Tibial artery (tissue), 4 donors: ENCODE data around the gene NKX2-2.

ENCODE experiments used
- DNase-seq, 2 donors: peaks; one replicate each; pipeline ENCODE4 v3.0.0-alpha.2; 2019
- H3K27ac ChIP-seq, 2 donors: fragments of 200-600 bp; sonication (generic) in 1 of 2; 1 replicate in 1 of 2; 2 replicates in 1 of 2; pipeline ENCODE4 v1.5.1; 2018 to 2019; ENCODE audit warnings: mild to moderate bottlenecking in 1 of 2
- H3K27me3 ChIP-seq, 2 donors: fragments of 200-600 bp; sonication (generic) in 1 of 2; one replicate each; pipeline versions ENCODE4 v1.5.1 to v1.6.0; 2016 to 2019
- H3K36me3 ChIP-seq, 3 donors: fragments of 200-600 bp; sonication (generic) in 2 of 3; one replicate each; pipeline ENCODE4 v1.5.1; 2016 to 2019; ENCODE audit warnings: mild to moderate bottlenecking in 2 of 3
- H3K4me1 ChIP-seq, 4 donors: fragments of 200-600 bp; sonication (generic) in 2 of 4; 1 replicate in 3 of 4; 2 replicates in 1 of 4; pipeline ENCODE4 v1.5.1; 2016 to 2019
- H3K4me3 ChIP-seq, 2 donors: fragments of 200-600 bp; sonication (generic) in 1 of 2; 1 replicate in 1 of 2; 2 replicates in 1 of 2; pipeline ENCODE4 v1.5.1; 2018 to 2019; ENCODE audit warnings: mild to moderate bottlenecking in 2 of 2
- H3K9me3 ChIP-seq, 3 donors: fragments of 200-600 bp; sonication (generic) in 1 of 3; one replicate each; pipeline ENCODE4 v1.5.1; 2016 to 2019
- intact Hi-C: fragments of 100-400 bp; cut with DNase I; formaldehyde crosslinking; loops from one replicate; pipeline ENCODE4 v1.15.0; 2023; ENCODE audit warnings: low total_unique reads
- TF ChIP-seq, protein P1 (sequence below), 2 experiments: fragments of 200-600 bp in 1 of 2; fragments of 450-650 bp in 1 of 2; IDR thresholded peaks; one replicate each; pipeline ENCODE4 v1.5.1; 2017 to 2019; ENCODE audit warnings: antibody characterized with exemption in 2 of 2, mild to moderate bottlenecking in 1 of 2, moderate library complexity in 1 of 2

Gene NKX2-2

DNA sequence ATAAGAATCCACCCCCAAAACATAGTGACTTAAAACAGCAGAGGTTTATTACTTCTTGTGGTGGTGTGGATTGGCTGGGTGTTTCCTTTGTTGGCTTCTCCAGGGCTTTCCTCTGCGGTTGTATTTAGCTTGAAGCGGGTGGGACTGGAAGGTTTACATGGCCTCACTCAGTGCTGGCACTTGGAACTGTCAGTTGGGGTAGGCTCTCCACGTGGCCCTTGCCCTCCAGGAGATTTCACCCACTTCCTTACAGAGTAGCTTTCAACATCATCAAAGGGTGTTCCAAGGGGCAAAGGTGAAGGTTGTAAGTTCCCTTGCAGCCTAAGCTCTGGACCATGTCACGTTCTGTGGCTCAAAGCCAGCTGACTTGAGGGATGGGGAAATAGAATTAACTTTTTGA, 32.5 kb upstream of the NKX2-2 start:
- no peaks in the 10 kb centered on the region for H3K36me3 ChIP-seq
- no peak overlapping the region for H3K27ac ChIP-seq
- intact Hi-C loops: no loop called here
- H3K9me3 ChIP-seq: no peaks in the 10 kb centered on the region
- no peaks in the 10 kb centered on the region for H3K27me3 ChIP-seq
- TF ChIP-seq, protein P1, sequence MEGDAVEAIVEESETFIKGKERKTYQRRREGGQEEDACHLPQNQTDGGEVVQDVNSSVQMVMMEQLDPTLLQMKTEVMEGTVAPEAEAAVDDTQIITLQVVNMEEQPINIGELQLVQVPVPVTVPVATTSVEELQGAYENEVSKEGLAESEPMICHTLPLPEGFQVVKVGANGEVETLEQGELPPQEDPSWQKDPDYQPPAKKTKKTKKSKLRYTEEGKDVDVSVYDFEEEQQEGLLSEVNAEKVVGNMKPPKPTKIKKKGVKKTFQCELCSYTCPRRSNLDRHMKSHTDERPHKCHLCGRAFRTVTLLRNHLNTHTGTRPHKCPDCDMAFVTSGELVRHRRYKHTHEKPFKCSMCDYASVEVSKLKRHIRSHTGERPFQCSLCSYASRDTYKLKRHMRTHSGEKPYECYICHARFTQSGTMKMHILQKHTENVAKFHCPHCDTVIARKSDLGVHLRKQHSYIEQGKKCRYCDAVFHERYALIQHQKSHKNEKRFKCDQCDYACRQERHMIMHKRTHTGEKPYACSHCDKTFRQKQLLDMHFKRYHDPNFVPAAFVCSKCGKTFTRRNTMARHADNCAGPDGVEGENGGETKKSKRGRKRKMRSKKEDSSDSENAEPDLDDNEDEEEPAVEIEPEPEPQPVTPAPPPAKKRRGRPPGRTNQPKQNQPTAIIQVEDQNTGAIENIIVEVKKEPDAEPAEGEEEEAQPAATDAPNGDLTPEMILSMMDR (IDR thresholded peaks at IDR 0.05): no peak
- H3K4me1 ChIP-seq: no peaks in the 10 kb centered on the region
- H3K4me3 ChIP-seq: no peak overlapping the region
- no peak for DNase-seq

DNA sequence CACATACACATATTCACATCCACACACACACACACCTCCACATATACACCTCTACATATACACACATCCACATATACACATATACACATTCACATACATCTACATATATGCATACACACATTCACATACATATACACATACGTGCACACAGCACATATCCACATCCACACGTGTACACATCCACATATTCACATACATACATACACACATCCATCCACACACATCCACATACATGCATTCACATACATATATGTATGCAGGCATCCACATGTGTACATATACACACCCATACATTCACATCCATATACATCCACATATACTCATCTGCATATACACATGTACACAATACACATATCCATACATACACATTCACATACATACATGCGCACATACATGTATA, 25.6 kb upstream of the NKX2-2 start:
- H3K27me3 ChIP-seq: no peaks in the 10 kb centered on the region
- no peak overlapping the region for H3K4me3 ChIP-seq
- TF ChIP-seq, protein P1 (IDR thresholded peaks at IDR 0.05): no peak
- intact Hi-C loops: no loop called here
- H3K4me1 ChIP-seq: no peaks in the 10 kb centered on the region
- H3K9me3 ChIP-seq: no peaks in the 10 kb centered on the region
- H3K36me3 ChIP-seq: no peaks in the 10 kb centered on the region
- H3K27ac ChIP-seq: no peak overlapping the region
- no peak for DNase-seq

DNA sequence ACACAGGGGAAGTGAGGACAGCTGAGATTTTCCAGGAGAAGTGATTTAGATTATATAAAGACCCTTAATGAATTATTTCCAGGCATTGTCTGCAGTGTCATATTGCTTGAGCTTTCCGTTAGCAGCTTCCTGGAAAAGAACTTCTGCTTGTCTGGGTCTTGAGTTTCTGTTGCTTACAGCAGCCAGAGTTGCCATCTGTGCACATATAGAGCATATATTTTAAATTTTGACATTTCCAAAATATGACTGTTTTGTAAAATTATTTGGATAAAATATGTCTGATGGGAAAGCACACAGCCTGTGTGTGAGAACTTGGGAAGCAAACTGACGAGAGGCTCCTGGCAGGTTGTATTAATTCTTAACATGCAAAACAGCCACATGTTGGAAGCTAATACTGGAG, 21.0 kb upstream of the NKX2-2 start:
- Histone ChIP-seq H3K4me3 (no peak overlapping the region), H3K27ac (no peak overlapping the region), H3K27me3 (peaks cover 0 to 17% of the 10 kb centered on the region in 2 donors), H3K4me1 (no peaks in the 10 kb centered on the region), H3K9me3 (no peaks in the 10 kb centered on the region), H3K36me3 (no peaks in the 10 kb centered on the region)
- intact Hi-C loops: no loop called here
- TF ChIP-seq, protein P1 (IDR thresholded peaks at IDR 0.05): no peak
- DNase-seq: no peak

DNA sequence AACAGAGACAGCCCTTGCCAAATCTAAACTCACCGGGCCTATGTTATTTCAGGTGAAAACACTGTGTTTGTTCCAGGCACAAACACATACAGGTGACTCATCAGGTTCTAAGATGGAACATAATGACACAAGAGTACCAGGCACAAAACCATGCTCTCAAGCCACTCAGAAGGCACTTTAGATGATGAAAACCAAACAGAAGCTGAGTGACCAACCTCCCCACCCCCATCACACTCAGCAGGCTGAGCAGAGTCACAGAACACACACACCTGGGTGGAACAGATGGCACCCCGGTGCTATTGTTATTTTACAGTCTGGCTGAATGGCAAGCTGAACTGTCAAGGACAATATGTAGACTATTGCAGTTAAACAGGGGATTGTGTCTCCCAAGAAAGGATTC, 20.6 kb upstream of the NKX2-2 start:
- no peak for DNase-seq
- H3K4me1 ChIP-seq: no peaks in the 10 kb centered on the region
- intact Hi-C loops: no loop called here
- peaks cover 0 to 20% of the 10 kb centered on the region in 2 donors for H3K27me3 ChIP-seq
- H3K36me3 ChIP-seq: no peaks in the 10 kb centered on the region
- no peak overlapping the region for H3K27ac ChIP-seq
- H3K9me3 ChIP-seq: no peaks in the 10 kb centered on the region
- TF ChIP-seq, protein P1 (IDR thresholded peaks at IDR 0.05): no peak
- H3K4me3 ChIP-seq: no peak overlapping the region

DNA sequence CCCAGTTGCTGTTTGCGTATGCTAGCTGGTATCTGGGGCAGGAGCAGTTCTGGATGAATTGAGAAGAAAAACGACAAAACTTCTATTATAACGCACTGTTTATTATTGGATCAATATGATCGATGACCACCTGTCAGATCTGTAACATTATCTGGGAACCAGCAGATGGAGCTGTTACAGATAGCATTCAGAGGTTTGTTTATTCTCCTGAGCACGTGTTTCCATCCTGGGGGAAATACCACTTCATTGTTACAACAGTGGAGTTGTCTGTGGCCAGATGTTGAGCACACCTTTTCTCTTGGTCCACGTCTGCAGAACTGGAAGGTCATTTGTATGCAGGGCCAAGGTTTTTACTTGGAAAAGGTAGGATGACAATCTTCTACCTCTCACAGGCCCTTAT, 16.0 kb upstream of the NKX2-2 start:
- H3K36me3 ChIP-seq: no peaks in the 10 kb centered on the region
- no peaks in the 10 kb centered on the region for H3K4me1 ChIP-seq
- no peak overlapping the region for H3K4me3 ChIP-seq
- intact Hi-C loops: no loop called here
- H3K9me3 ChIP-seq: no peaks in the 10 kb centered on the region
- H3K27me3 ChIP-seq: peaks cover 0 to 35% of the 10 kb centered on the region in 2 donors
- no peak for DNase-seq
- TF ChIP-seq, protein P1 (IDR thresholded peaks at IDR 0.05): no peak
- no peak overlapping the region for H3K27ac ChIP-seq

DNA sequence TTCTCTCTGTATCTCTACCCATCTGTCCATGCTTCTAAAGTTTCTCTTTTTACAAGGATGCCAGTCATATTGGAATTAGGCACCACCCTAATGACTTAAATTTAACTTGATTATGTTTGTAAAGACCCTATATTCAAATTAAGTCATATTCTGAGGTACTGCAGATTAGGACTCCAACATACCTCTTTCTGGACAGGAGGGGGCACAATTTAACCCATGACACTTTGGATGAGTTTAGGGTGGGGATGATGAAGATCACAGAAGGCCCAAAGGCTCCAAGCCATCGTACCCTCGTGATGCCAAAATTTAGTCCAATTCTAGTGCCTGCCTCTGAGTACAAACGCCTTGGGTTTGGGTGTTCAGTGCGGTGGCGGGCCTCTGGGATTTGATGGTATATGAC, 15.0 kb upstream of the NKX2-2 start:
- TF ChIP-seq, protein P1 (IDR thresholded peaks at IDR 0.05): no peak
- DNase-seq: no peak
- Histone ChIP-seq H3K36me3 (no peaks in the 10 kb centered on the region), H3K27me3 (peaks cover 0 to 43% of the 10 kb centered on the region in 2 donors), H3K27ac (no peak overlapping the region), H3K4me3 (no peak overlapping the region), H3K9me3 (no peaks in the 10 kb centered on the region), H3K4me1 (no peaks in the 10 kb centered on the region)
- intact Hi-C loops: no loop called here
